Activated CD4-positive, CD25-positive, alpha-beta regulatory T cell treated with anti-CD3 and anti-CD28 coated beads, Interleukin-2, amount 50 U/mL, for 24 hours (primary cell): ENCODE results near the gene PTPRN2.
"Not testable (repeated sequence)": the region's sequence is repeated elsewhere in the genome, so short reads cannot be mapped to it uniquely, and the experiment has no call there.

Experiments
- ATAC-seq, 2 donors: fragments of 150-1000 bp; cut with Tn5 transposase; one replicate each; pipeline ENCODE4 v1.10.0; 2021; ENCODE audit warnings: mild to moderate bottlenecking in 1 of 2, moderate library complexity in 1 of 2

Gene PTPRN2

GRCh38 chr7:158432369-158433341 is 155.0 kb downstream of the PTPRN2 start:
- ATAC-seq: no peak

DNA sequence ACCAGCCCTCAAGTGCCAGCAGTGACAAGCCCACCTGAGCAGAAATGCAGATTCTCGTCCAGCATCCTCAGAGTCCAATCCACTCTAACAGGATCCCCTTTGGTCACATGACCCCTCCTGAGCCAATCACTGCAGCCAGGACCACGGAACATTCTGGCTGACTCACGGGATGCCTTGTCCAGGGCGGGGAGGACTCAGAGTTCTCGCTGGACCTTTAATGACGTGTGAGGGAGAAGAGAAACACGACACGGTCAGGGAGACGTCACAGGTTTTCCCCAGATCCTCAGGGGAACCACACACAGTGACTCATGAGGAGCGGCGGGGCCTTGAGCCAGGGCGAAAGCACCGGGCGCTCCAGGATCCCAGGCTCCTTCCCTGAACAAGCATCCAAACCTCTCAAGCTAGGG is 155.7 kb downstream of the PTPRN2 start:
- no peak for ATAC-seq

GRCh38 chr7:158431055-158431940 is 156.3 kb downstream of the PTPRN2 start:
- ATAC-seq: no peak

GRCh38 chr7:158430308-158431034 is 157.2 kb downstream of the PTPRN2 start:
- ATAC-seq: no peak

- ATAC-seq: no peak
Observed at GRCh38 chr7:158428837-158429753, 158.5 kb downstream of the PTPRN2 start.

GRCh38 chr7:158428131-158428836 is 159.3 kb downstream of the PTPRN2 start:
- no peak for ATAC-seq

- not testable (repeated sequence) for ATAC-seq
Observed at GRCh38 chr7:158425676-158426075, 161.9 kb downstream of the PTPRN2 start.

DNA sequence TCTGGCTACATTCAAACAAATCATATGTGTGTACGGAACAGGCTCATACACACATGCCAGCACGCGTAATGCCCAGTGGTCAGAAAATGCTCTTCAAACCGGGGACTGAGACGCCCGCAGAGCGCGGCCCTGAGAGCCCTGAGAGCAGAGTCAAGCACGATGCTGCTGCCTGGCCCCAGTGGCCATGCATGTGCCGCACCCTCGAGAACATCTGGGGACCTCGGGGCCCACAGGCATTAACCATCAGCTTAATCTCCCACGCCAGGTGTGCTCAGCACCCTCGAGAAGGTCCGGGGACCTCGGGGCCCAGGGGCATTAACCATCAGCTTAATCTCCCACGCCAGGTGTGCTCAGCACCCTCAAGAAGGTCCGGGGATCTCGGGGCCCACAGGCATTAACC is 163.1 kb downstream of the PTPRN2 start:
- no peak for ATAC-seq

DNA sequence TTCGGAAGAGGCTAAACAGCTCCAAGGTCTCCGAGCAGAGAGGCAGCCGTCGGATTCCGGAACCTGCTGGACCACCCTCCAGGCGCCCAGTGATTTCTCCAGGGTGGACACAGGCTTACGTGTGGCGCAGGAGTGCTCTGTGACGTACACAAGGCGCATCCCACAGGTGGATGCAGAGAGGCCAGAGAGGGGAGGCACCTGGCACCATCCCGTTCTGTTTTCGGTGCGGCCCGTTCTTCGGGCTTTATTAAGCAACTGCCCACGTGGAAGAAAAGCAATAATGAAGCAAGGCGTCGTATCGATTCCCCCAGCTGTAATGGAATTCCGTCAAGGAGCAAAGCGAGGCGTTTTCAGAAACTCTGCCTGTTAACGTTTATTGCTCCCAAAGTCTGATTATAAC is 163.6 kb downstream of the PTPRN2 start:
- ATAC-seq: no peak

GRCh38 chr7:158422887-158423560 is 164.6 kb downstream of the PTPRN2 start:
- no peak for ATAC-seq

- ATAC-seq: no peak
Observed at GRCh38 chr7:158422196-158422886, 165.3 kb downstream of the PTPRN2 start.

- ATAC-seq: no peak
Observed at GRCh38 chr7:158421361-158421760, 166.3 kb downstream of the PTPRN2 start.

GRCh38 chr7:158420591-158421340 is 166.9 kb downstream of the PTPRN2 start:
- no peak for ATAC-seq

DNA sequence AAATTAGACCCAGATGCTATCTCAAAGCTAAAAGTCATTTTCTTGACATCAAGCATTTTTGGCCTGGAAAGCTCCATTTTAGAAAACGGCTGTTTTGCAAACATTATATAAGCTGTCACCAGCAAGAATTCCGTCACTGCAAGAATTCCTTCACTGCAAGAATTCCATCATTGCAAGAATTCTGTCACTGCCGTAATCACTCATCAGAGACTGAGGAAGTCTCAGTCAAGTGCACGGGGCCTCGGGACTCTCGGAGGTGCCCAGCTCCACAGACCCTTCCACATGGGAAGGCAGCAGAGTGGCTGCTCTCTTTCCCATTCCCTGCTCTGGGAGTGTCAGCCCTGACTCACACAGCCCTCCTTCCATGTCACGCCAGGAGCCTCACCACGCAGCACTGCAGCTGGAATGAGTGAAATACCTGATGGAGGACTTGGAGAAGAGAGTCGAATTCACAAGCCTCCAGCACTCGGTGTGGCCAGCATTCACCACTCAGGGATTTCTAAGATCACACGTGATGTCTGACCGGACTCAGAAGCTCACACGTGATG is 168.3 kb downstream of the PTPRN2 start:
- ATAC-seq: no peak

DNA sequence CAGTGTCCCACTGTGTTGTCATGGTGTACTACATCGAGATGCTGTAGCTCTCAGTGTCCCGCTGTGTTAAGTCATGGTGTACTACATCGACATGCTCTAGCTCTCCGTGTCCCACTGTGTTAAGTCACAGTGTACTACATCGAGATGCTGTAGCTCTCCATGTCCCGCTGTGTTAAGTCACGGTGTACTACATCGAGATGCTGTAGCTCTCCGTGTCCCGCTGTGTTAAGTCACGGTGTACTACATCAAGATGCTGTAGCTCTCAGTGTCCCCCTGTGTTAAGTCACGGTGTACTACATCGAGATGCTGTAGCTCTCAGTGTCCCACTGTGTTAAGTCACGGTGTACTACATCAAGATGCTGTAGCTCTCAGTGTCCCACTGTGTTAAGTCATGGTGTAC is 169.2 kb downstream of the PTPRN2 start:
- not testable (repeated sequence) for ATAC-seq

DNA sequence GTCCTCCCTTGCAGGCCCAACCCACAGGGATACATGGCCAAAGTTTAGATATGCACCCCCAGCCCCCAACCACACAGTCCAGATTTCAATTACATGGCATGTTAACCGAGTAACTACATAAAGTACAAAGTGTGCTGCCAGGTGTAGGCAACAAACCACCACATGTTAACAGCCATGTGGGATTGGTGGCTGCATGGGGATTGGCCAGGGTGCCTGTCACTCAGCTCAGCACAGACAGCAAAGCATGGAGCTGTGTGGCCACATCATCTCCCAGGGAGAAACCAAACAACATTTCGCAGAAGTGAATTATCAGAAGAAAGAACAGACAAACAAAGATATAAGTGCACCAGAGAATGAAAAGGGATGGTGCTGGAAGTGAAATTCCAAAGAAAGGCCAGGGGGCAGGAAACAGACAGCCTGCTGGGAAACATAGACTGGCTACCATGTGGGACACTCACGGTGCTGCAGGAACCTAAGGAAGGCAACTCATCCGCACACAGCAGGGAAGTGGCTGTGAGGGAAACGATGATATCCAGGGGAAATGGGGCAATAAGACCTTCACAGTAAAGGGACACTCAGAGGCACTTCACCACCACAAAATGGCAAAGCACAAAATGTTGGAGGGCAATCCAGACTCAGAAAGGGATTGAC is 171.2 kb downstream of the PTPRN2 start:
- no peak for ATAC-seq

DNA sequence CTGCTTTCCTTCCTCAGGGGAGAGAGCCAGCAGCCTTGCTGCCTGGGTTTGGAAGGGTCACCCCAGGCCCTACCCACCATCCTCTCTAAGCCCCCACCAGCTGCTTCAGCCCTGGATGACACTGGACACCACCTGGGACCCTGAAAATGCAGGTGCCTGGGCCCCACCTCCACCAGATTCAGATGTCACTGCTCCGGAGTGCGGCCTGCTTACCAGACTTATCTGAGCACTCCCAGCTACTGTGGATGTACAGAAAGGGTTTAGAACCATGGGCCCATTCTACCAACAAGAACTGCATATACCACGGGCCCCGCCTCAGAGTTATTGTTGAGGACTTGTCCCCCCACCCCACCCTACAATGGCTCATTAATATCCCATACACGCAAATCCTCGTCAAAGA is 172.3 kb downstream of the PTPRN2 start:
- ATAC-seq: no peak

- no peak for ATAC-seq
Observed at GRCh38 chr7:158414486-158414961, 173.1 kb downstream of the PTPRN2 start.
